Measurements from ENCODE around the gene SPACA7. TPM values are rescaled to one million over a fixed set of nuclear protein-coding genes. Genes with fewer than 3 reads are reported as not detected.

Gene SPACA7
- total RNA-seq, 2 experiments from 2014 or later, result not detected

GRCh38 chr13:112467236-112467635 lies 91.1 kb downstream of the SPACA7 start:
- ChIA-PET POLR2A (no interaction called here), CTCF (no interaction called here)
- no peaks in the 10 kb centered on the region for H3K4me1 Mint-ChIP-seq (ENCODE audit: low read depth)
- H3K27ac Mint-ChIP-seq, result no peak overlapping the region
- peaks cover 15% of the 10 kb centered on the region for H3K9me3 Mint-ChIP-seq
- H3K36me3 Mint-ChIP-seq, result peaks cover 4% of the 10 kb centered on the region
- intact Hi-C loops (cut with micrococcal nuclease), result no loop called here
- peaks cover 5% of the 10 kb centered on the region for H3K27me3 Mint-ChIP-seq
- H3K4me3 Mint-ChIP-seq, result no peak overlapping the region
- DNase-seq, result no peak

GRCh38 chr13:112468069-112468468 lies 91.9 kb downstream of the SPACA7 start:
- Mint-ChIP-seq H3K9me3 (peaks cover 12% of the 10 kb centered on the region), H3K4me1 (ENCODE audit: low read depth) (no peaks in the 10 kb centered on the region), H3K27me3 (no peaks in the 10 kb centered on the region), H3K4me3 (no peak overlapping the region), H3K36me3 (no peaks in the 10 kb centered on the region), H3K27ac (no peak overlapping the region)
- intact Hi-C loops (cut with micrococcal nuclease), result no loop called here
- DNase-seq, result no peak
- ChIA-PET CTCF (no interaction called here), POLR2A (no interaction called here)

- CTCF ChIA-PET, result no interaction called here
- Mint-ChIP-seq H3K27me3 (no peaks in the 10 kb centered on the region), H3K4me1 (ENCODE audit: low read depth) (no peaks in the 10 kb centered on the region), H3K36me3 (no peaks in the 10 kb centered on the region), H3K27ac (no peak overlapping the region), H3K4me3 (no peak overlapping the region), H3K9me3 (peaks cover 12% of the 10 kb centered on the region)
- POLR2A ChIA-PET, result no interaction called here
- intact Hi-C loops (cut with micrococcal nuclease), result no loop called here
- no peak for DNase-seq
These were observed 93.1 kb downstream of the SPACA7 start for GRCh38 chr13:112469071-112469745.

GRCh38 chr13:112473818-112474217 lies 97.7 kb downstream of the SPACA7 start:
- CTCF ChIA-PET, result no interaction called here
- H3K9me3 Mint-ChIP-seq, result peaks cover 12% of the 10 kb centered on the region
- H3K27me3 Mint-ChIP-seq, result no peaks in the 10 kb centered on the region
- POLR2A ChIA-PET, result no interaction called here
- no peaks in the 10 kb centered on the region for H3K36me3 Mint-ChIP-seq
- intact Hi-C loops (cut with micrococcal nuclease), result no loop called here
- no peak overlapping the region for H3K27ac Mint-ChIP-seq
- no peak for DNase-seq
- no peaks in the 10 kb centered on the region for H3K4me1 Mint-ChIP-seq (ENCODE audit: low read depth)
- H3K4me3 Mint-ChIP-seq, result no peak overlapping the region

GRCh38 chr13:112474869-112475268 lies 98.7 kb downstream of the SPACA7 start:
- POLR2A ChIA-PET, result no interaction called here
- Mint-ChIP-seq H3K27ac (no peak overlapping the region), H3K4me3 (no peak overlapping the region), H3K36me3 (no peaks in the 10 kb centered on the region), H3K4me1 (ENCODE audit: low read depth) (no peaks in the 10 kb centered on the region), H3K9me3 (peaks cover 12% of the 10 kb centered on the region), H3K27me3 (no peaks in the 10 kb centered on the region)
- intact Hi-C loops (cut with micrococcal nuclease), result no loop called here
- DNase-seq, result no peak
- CTCF ChIA-PET, result no interaction called here

GRCh38 chr13:112475889-112476288 lies 99.7 kb downstream of the SPACA7 start:
- CTCF ChIA-PET, result no interaction called here
- no peak overlapping the region for H3K4me3 Mint-ChIP-seq
- no peaks in the 10 kb centered on the region for H3K27me3 Mint-ChIP-seq
- H3K4me1 Mint-ChIP-seq (ENCODE audit: low read depth), result no peaks in the 10 kb centered on the region
- H3K36me3 Mint-ChIP-seq, result no peaks in the 10 kb centered on the region
- POLR2A ChIA-PET, result no interaction called here
- DNase-seq, result no peak
- no peak overlapping the region for H3K27ac Mint-ChIP-seq
- peaks cover 12% of the 10 kb centered on the region for H3K9me3 Mint-ChIP-seq
- intact Hi-C loops (cut with micrococcal nuclease), result no loop called here

GRCh38 chr13:112477070-112477619 lies 101.0 kb downstream of the SPACA7 start:
- Mint-ChIP-seq H3K36me3 (no peaks in the 10 kb centered on the region), H3K27me3 (no peaks in the 10 kb centered on the region), H3K9me3 (peaks cover 2% of the 10 kb centered on the region), H3K4me1 (ENCODE audit: low read depth) (no peaks in the 10 kb centered on the region), H3K4me3 (no peak overlapping the region), H3K27ac (no peak overlapping the region)
- POLR2A ChIA-PET, result no interaction called here
- DNase-seq, result no peak
- intact Hi-C loops (cut with micrococcal nuclease), result no loop called here
- CTCF ChIA-PET, result interaction anchor here (0.8 kb wide), 1 partner anchor 35 kb away, joined by 3 read pairs; no protein-coding TSS in a partner anchor

GRCh38 chr13:112479389-112479788 lies 103.2 kb downstream of the SPACA7 start:
- POLR2A ChIA-PET, result no interaction called here
- no peak overlapping the region for H3K27ac Mint-ChIP-seq
- H3K9me3 Mint-ChIP-seq, result peaks cover 4% of the 10 kb centered on the region
- CTCF ChIA-PET, result no interaction called here
- no peaks in the 10 kb centered on the region for H3K36me3 Mint-ChIP-seq
- no peaks in the 10 kb centered on the region for H3K4me1 Mint-ChIP-seq (ENCODE audit: low read depth)
- no peaks in the 10 kb centered on the region for H3K27me3 Mint-ChIP-seq
- DNase-seq, result no peak
- no peak overlapping the region for H3K4me3 Mint-ChIP-seq
- intact Hi-C loops (cut with micrococcal nuclease), result no loop called here

- Mint-ChIP-seq H3K27ac (no peak overlapping the region), H3K27me3 (no peaks in the 10 kb centered on the region), H3K4me1 (ENCODE audit: low read depth) (no peaks in the 10 kb centered on the region), H3K9me3 (peaks cover 4% of the 10 kb centered on the region), H3K36me3 (peaks cover 14% of the 10 kb centered on the region), H3K4me3 (no peak overlapping the region)
- CTCF ChIA-PET, result no interaction called here
- intact Hi-C loops (cut with micrococcal nuclease), result no loop called here
- DNase-seq, result no peak
- POLR2A ChIA-PET, result no interaction called here
These were observed 105.3 kb downstream of the SPACA7 start for GRCh38 chr13:112481458-112481857.

- no peak overlapping the region for H3K4me3 Mint-ChIP-seq
- CTCF ChIA-PET, result no interaction called here
- H3K36me3 Mint-ChIP-seq, result peaks cover 29% of the 10 kb centered on the region
- peaks cover 4% of the 10 kb centered on the region for H3K9me3 Mint-ChIP-seq
- no peaks in the 10 kb centered on the region for H3K4me1 Mint-ChIP-seq (ENCODE audit: low read depth)
- H3K27ac Mint-ChIP-seq, result no peak overlapping the region
- POLR2A ChIA-PET, result no interaction called here
- no peaks in the 10 kb centered on the region for H3K27me3 Mint-ChIP-seq
- DNase-seq, result no peak
- intact Hi-C loops (cut with micrococcal nuclease), result no loop called here
These were observed 107.1 kb downstream of the SPACA7 start for GRCh38 chr13:112483299-112483698.

Other genes starting within 250 kb of the SPACA7 start
- gene TUBGCP3, start 211.8 kb downstream of the SPACA7 start, total RNA-seq, result 10 to 100 TPM; 51.7 to 53.7 TPM

All from activated CD4-positive, alpha-beta memory T cell treated with anti-CD3 and anti-CD28 coated beads for 36 hours (primary cell).